Mammary epithelial cell (primary cell): ENCODE measurements around the gene FGF12.

Experiments
- CTCF ChIP-seq, 2 donors: IDR thresholded peaks in 1 of 2; conservative IDR thresholded peaks in 1 of 2; 2 replicates each; pipeline ENCODE4 v1.5.1; 2011 to 2012; ENCODE audit warnings: inconsistent platforms in 2 of 2, low read length in 2 of 2, mild to moderate bottlenecking in 2 of 2, control low read depth in 1 of 2, low read depth in 1 of 2; ENCODE audit not compliant: insufficient read depth in 1 of 2; ENCODE audit errors: extremely low read depth in 1 of 2
- EZH2 ChIP-seq: IDR thresholded peaks from 2 replicates; pipeline ENCODE4 v1.6.1; 2012; ENCODE audit warnings: low read length, inconsistent platforms, borderline replicate concordance

- no peak for TF ChIP-seq CTCF (conservative IDR thresholded peaks at IDR 0.05 in 1 of 2, IDR thresholded peaks at IDR 0.05 in 1 of 2; ENCODE audit: extremely low read depth in 1 of 2, insufficient read depth in 1 of 2, low read depth in 1 of 2, low read length in 2 of 2)
- no peak for TF ChIP-seq EZH2
Observed at GRCh38 chr3:192482391-192482790, 244.9 kb downstream of the FGF12 start.
